Activated CD8-positive, alpha-beta T cell treated with anti-CD3 and anti-CD28 coated beads, Interleukin-2, amount 10 ng/mL, durations not matched to agents 7 days and 5 days (primary cell): Measurements from ENCODE around the gene IMPG1. TPM values are rescaled to one million over a fixed set of nuclear protein-coding genes. Genes with fewer than 3 reads are reported as not detected.

ENCODE experiments used
- ATAC-seq: fragments of 150-1000 bp; cut with Tn5 transposase; one replicate; pipeline ENCODE4 v1.10.0; 2021; ENCODE audit warnings: moderate library complexity
- CTCF ChIA-PET: fragments of 350-600 bp; sonication (Branson Sonifier 250); formaldehyde crosslinking; loops from one replicate; lab custom pipeline; 2021; ENCODE audit warnings: antibody characterized with exemption; lab: Charles Lee
- POLR2A ChIA-PET: fragments of 350-600 bp; sonication (Branson Sonifier 250); formaldehyde crosslinking; loops from one replicate; lab custom pipeline; 2021; ENCODE audit warnings: antibody characterized with exemption; lab: Charles Lee
- DNase-seq: peaks from one replicate; pipeline ENCODE4 v3.0.0-alpha.2; 2020
- H3K27ac Mint-ChIP-seq: one replicate; pipeline ENCODE4 v1.8.0; 2021; ENCODE audit warnings: mild to moderate bottlenecking, mixed read lengths
- H3K27me3 Mint-ChIP-seq: one replicate; pipeline ENCODE4 v1.8.0; 2021; ENCODE audit warnings: low read depth, mixed read lengths
- H3K36me3 Mint-ChIP-seq: one replicate; pipeline ENCODE4 v1.8.0; 2021; ENCODE audit warnings: low read depth, mixed read lengths
- H3K4me1 Mint-ChIP-seq: one replicate; pipeline ENCODE4 v1.8.0; 2021; ENCODE audit warnings: low read depth, mixed read lengths
- H3K4me3 Mint-ChIP-seq: one replicate; pipeline ENCODE4 v1.8.0; 2021; ENCODE audit warnings: mild to moderate bottlenecking, mixed read lengths
- H3K9me3 Mint-ChIP-seq: one replicate; pipeline ENCODE4 v1.8.0; 2022; ENCODE audit warnings: mixed read lengths; ENCODE audit not compliant: insufficient read depth
- total RNA-seq, 2 experiments: library from RNA; stranded (reverse); gene quantifications; one replicate each; pipeline ENCODE4 v1.2.3, GENCODE V29; 2021

Gene IMPG1
- total RNA-seq, 2 experiments from 2014 or later, result not detected

DNA sequence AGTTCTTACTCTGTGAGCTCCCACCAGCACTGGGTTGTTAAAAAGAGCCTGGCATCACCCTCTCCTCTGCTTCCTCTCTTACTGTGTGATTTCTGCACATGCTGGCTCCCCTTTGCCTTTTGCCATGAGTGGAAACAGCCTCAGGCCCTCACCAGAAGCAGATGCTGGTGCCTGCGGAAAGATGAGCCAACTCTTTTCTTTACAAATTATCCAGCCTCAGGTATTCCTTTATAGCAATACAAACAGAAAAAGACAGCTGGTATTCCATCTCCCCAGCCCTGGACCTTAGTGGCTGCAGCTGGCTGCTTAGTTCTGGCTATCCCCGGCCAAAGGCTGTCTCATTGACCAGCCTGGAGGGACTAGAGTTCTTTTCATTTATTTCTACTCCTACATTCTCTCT, 129.1 kb downstream of the IMPG1 start:
- ChIA-PET POLR2A (no interaction called here), CTCF (no interaction called here)
- no peak overlapping the region for H3K4me3 Mint-ChIP-seq
- no peaks in the 10 kb centered on the region for H3K36me3 Mint-ChIP-seq
- no peaks in the 10 kb centered on the region for H3K9me3 Mint-ChIP-seq
- no peak overlapping the region for H3K27ac Mint-ChIP-seq
- no peaks in the 10 kb centered on the region for H3K27me3 Mint-ChIP-seq
- no peaks in the 10 kb centered on the region for H3K4me1 Mint-ChIP-seq
- DNase-seq (no peak), ATAC-seq (no peak)

DNA sequence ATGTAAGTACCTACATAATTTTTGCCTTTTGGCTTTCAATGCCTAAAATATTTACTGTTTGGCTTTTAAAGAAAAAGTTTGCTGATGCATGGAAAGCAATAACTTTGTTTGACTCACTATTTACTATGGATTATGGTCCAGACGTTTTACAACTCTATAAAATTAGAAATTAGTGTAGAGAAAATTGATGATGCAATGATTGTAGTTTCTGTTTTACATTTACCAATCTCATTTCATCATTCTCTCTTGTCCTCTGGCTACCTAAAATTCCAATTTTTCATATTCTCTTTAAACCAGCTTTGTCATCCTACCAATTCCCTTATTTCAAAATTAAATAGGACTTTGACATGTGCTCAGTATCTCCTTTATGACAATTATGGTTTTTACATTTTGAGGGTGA, 131.0 kb downstream of the IMPG1 start:
- no peak for DNase-seq
- Mint-ChIP-seq H3K4me1 (no peaks in the 10 kb centered on the region), H3K9me3 (no peaks in the 10 kb centered on the region), H3K27me3 (no peaks in the 10 kb centered on the region), H3K4me3 (no peak overlapping the region), H3K27ac (no peak overlapping the region), H3K36me3 (no peaks in the 10 kb centered on the region)
- POLR2A ChIA-PET, result no interaction called here
- no peak for ATAC-seq
- CTCF ChIA-PET, result no interaction called here

DNA sequence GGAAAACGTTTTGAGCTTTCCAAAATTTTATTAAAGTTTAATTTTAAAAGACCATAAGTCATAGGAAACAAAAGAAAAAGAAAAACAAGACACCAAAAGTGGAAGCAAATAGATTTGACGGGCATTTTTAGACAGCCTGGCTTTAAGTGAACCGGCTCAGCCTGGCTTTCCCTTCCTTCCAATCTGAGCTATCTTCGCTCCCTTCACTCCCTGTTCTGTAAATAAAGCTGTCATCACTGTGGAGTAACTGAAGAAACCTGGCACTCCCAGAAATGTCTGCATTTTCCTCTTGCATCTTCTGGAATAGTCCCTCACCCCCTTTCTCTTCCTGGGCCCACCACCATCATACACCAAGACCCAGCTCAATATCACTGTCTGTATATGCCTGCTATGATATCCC, 131.9 kb downstream of the IMPG1 start:
- ChIA-PET POLR2A (no interaction called here), CTCF (no interaction called here)
- Mint-ChIP-seq H3K36me3 (no peaks in the 10 kb centered on the region), H3K4me3 (no peak overlapping the region), H3K9me3 (no peaks in the 10 kb centered on the region), H3K27me3 (peaks cover 2% of the 10 kb centered on the region), H3K4me1 (no peaks in the 10 kb centered on the region), H3K27ac (no peak overlapping the region)
- DNase-seq (no peak), ATAC-seq (no peak)

DNA sequence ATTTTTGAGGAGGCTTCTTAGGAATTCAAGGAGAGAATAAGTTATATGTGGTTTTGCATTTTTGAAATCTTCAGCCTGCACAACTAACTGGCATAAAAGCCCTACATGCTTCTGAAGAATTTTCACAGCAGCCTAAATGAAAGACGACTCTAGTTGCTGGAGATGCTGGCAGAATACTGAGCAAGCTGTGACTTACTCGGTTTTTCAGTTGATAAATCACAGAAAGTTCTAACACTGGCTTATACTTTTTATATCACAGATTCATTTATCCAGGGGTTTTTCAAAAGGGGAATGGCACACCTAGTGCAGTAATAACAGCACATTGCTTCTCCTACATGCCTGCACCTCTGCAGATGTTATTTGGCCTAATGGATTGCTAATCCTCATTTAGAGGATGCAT, 134.6 kb downstream of the IMPG1 start:
- no peak for ATAC-seq
- CTCF ChIA-PET, result no interaction called here
- POLR2A ChIA-PET, result no interaction called here

DNA sequence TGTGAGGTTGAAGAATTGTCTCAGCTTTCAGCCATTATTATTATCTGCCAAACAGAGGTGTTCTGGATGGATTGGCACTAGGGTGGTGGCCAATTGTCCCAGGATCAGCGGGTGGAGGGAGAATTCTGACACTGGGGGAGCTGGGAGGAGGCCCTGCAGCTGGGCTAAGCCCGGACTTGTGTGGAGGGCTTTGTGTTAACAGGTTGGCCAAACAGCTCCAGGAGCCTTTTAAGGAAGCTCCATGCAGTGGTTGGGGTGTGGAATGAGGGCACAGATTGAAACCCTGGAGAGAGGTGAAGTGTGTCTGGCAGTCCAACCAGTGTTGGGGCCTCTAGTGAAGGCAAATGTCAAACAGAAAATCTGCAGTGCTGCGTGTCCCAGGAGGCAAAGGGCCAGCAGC, 135.8 kb downstream of the IMPG1 start:
- ChIA-PET POLR2A (no interaction called here), CTCF (no interaction called here)
- Mint-ChIP-seq H3K27ac (no peak overlapping the region), H3K4me1 (peaks cover 1% of the 10 kb centered on the region), H3K36me3 (no peaks in the 10 kb centered on the region), H3K4me3 (no peak overlapping the region), H3K27me3 (peaks cover 12% of the 10 kb centered on the region), H3K9me3 (no peaks in the 10 kb centered on the region)
- ATAC-seq (no peak), DNase-seq (no peak)

More for the DNA sequence above, 134.6 kb downstream of the IMPG1 start:
- H3K27ac Mint-ChIP-seq, result no peak overlapping the region
- peaks cover 12% of the 10 kb centered on the region for H3K27me3 Mint-ChIP-seq
- H3K4me1 Mint-ChIP-seq, result peaks cover 1% of the 10 kb centered on the region
- H3K36me3 Mint-ChIP-seq, result no peaks in the 10 kb centered on the region
- no peak overlapping the region for H3K4me3 Mint-ChIP-seq
- no peaks in the 10 kb centered on the region for H3K9me3 Mint-ChIP-seq
- no peak for DNase-seq

DNA sequence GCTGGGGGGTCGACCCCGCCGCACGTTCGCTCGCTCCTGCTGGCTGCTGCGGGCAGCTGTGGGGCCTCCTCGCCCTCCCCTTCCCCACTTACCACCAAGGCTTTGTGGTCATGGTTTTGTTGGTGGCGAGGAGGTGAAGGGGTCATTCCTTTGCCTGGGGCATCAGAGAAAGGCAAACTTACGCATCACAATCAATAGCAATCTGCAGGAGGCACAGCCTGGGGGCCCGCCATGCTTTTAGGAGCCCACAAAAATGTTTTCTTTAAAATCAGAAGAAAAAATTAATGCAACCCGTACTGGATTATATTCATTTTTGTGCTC, 137.0 kb downstream of the IMPG1 start:
- DNase-seq, result no peak

DNA sequence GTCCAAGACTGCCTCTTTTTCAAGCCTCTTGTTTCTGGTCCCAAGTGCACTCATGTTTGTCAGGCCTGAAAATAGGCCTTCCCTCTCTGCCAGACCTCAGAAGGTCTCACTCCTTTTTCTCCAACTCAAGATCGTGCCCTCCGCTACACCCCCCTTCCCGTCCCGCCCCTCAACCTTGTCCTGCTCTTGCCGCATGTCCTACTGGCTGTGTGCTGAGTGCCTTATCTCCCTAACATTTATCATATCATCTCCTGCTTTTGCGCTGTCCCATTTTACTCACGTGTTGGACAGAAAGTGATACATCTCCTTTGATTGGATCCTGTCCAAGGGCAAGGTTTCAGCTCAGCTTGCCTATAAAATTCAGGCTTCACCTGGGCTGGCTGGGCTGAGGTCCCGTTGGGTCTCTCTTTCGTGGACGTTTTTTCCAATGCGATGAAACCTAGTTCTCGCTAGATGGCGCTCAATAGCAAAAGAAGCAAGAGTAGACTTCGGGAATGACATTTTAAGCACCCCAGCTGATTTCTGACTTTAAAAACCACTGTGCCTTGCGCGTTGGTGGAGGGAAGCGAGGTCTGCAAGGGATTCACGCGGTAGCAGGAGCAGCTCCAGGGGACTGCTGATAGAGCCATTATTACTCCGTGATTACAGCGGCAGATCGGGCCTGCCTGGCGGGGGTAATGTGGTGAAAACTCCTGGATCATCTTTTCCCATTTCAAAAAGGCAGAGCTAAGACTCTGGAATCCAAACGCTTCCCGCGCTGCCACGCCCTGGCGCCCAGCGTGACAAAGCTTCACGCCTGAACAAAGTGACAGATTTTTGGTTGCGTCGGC, 137.6 kb downstream of the IMPG1 start:
- CTCF ChIA-PET, result interaction anchor here (1.1 to 3.0 kb wide), 5 partner anchors 8 to 79 kb away, joined by 3 to 24 read pairs (median 3); no protein-coding TSS in a partner anchor
- POLR2A ChIA-PET, result no interaction called here
- DNase-seq, result peak; percentile 38
- Mint-ChIP-seq H3K4me3 (no peak overlapping the region), H3K36me3 (no peaks in the 10 kb centered on the region), H3K27me3 (peaks cover 12% of the 10 kb centered on the region), H3K27ac (no peak overlapping the region), H3K4me1 (peaks cover 1% of the 10 kb centered on the region), H3K9me3 (no peaks in the 10 kb centered on the region)
- ATAC-seq, result peak; percentile 58

More for the DNA sequence above, 137.0 kb downstream of the IMPG1 start:
- H3K36me3 Mint-ChIP-seq, result no peaks in the 10 kb centered on the region
- no peaks in the 10 kb centered on the region for H3K9me3 Mint-ChIP-seq
- no peak overlapping the region for H3K27ac Mint-ChIP-seq
- H3K4me3 Mint-ChIP-seq, result no peak overlapping the region
- peaks cover 12% of the 10 kb centered on the region for H3K27me3 Mint-ChIP-seq
- no peak for ATAC-seq
- CTCF ChIA-PET, result interaction anchor here (1.1 to 3.0 kb wide), 5 partner anchors 9 to 80 kb away, joined by 3 to 24 read pairs (median 3); no protein-coding TSS in a partner anchor
- POLR2A ChIA-PET, result no interaction called here
- H3K4me1 Mint-ChIP-seq, result peaks cover 1% of the 10 kb centered on the region

DNA sequence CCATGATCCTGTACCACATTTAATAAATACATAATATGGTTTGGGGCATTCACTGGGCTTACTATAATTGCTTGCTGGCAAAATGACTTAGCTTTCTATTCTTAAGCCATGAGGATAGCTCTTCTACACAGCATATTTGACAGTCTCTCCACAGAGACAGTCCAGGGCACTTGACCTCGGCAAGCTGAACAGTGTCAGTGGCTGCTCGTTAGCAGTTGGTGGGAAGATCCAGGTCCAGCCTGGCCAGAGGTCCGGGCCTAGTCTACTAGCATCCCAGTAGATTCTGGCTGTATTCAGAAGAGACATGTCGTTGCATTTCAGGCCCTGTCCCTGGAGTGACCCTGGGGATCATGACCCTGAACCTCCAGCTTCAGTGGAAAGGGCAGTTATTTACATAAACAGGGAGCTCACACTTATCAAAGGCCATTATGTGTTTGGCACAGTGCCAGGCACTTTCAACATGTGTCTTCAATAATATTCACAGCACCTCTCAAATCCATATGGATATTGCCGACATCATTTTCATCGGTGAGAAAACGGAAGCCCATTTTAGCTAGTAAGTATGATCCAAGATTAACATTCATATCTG, 139.0 kb downstream of the IMPG1 start:
- CTCF ChIA-PET, result interaction anchor here (3.0 kb wide), 1 partner anchor 40 kb away, joined by 24 read pairs; no protein-coding TSS in a partner anchor

DNA sequence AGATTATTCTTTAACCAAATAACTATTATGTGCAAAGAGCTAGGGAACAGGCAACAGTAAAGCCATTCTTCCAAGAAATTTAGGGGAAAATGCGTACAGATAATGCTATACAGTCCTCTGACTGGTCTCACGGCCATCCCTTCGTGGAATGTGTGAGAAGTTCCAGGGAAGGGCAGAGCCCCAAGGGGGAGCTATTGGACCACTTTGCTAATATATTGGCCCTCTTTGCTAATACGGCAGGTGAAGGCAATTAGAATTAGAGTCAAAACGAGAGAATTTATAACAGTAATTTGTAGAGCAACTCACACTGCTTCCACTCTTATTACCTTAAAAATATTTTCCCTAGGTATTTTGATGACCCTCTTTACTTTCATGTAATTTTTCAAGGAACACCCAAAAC, 140.4 kb downstream of the IMPG1 start:
- DNase-seq, result no peak
- Mint-ChIP-seq H3K4me1 (peaks cover 1% of the 10 kb centered on the region), H3K27me3 (peaks cover 12% of the 10 kb centered on the region), H3K4me3 (no peak overlapping the region), H3K9me3 (no peaks in the 10 kb centered on the region), H3K27ac (no peak overlapping the region), H3K36me3 (no peaks in the 10 kb centered on the region)
- ATAC-seq, result no peak
- ChIA-PET POLR2A (no interaction called here), CTCF (interaction anchor here (0.7 kb wide), 1 partner anchor 15 kb away, joined by 3 read pairs; no protein-coding TSS in a partner anchor)

More for the DNA sequence above, 139.0 kb downstream of the IMPG1 start:
- Mint-ChIP-seq H3K36me3 (no peaks in the 10 kb centered on the region), H3K27ac (no peak overlapping the region), H3K9me3 (no peaks in the 10 kb centered on the region), H3K4me1 (peaks cover 1% of the 10 kb centered on the region), H3K4me3 (no peak overlapping the region), H3K27me3 (peaks cover 12% of the 10 kb centered on the region)
- DNase-seq, result no peak
- ATAC-seq, result no peak
- POLR2A ChIA-PET, result no interaction called here

DNA sequence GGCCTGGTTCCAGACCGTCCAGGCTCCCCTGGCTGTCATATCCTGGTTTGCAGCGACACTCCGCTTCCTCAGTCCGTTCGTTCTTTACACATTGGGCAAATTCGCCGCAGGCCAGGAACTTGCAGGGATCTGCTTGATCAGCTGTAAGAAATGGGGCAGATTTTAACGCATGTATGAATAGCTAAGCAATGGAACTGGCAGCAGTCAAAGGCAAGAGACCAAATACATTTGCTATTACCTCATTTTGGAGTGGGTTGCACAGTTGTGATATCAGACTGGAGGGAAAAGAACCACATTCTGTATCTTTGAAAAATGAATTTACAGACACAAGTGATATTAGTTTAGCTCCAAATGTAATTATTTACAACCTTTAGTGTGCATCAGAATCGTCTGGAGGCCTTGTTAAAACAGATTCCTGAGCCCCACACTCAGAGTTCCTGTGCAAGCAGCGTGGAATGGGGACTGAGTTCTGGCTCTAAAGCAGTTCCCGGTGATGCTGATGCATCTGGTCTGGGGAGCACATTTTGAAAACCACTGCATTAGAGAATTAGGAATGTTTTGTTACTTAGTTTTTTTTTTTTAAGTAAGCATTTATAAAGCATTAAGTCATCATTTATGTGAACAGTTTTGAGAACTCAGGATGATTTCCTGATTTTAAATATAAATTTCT, 141.3 kb downstream of the IMPG1 start:
- H3K27ac Mint-ChIP-seq, result no peak overlapping the region
- ATAC-seq, result no peak
- no peak overlapping the region for H3K4me3 Mint-ChIP-seq
- ChIA-PET POLR2A (no interaction called here), CTCF (no interaction called here)
- no peaks in the 10 kb centered on the region for H3K36me3 Mint-ChIP-seq
- peaks cover 1% of the 10 kb centered on the region for H3K4me1 Mint-ChIP-seq
- H3K9me3 Mint-ChIP-seq, result no peaks in the 10 kb centered on the region
- DNase-seq, result no peak
- peaks cover 12% of the 10 kb centered on the region for H3K27me3 Mint-ChIP-seq

DNA sequence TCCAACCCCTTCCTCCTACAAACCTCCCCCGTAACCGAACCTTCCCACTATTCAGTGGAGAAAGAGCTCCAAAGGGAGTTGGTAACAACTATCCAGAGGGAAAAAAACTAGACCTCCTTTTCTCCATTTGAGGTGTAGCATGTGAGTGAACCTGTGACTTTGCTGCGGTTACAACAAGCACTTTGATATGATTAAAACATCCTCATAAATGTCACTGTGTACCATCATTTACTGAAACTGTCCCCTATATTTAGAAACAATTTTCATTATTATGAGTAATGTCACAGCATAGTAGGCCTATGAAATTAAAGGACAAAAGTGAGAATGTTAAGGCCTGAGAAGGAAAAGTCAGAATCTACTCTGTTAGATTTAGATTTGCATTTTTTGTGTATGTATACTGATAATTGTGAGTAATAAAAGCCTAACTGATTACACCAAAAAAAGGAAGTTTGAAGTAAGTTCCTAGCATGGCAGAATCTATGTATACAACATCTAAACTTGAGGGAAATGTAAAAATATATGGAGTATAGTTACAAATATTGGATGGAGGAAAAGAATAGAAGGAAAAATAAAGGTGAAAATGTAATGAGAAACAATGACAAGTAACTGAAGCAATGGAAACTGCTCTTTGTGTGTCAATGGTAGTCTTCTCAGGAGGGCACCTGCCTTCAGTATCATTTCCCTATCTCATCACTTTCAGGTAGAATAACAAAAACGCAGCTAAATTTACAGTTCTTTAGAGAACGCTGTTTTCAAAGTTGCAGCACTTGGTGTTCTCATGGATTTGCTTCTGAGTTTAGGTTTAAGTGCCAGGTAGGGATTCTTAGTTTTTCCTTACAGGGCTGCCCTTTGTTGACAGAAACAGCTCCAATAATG, 145.9 kb downstream of the IMPG1 start:
- ChIA-PET CTCF (interaction anchor here (1.1 to 1.6 kb wide), 2 partner anchors 9 to 32 kb away, joined by 3 read pairs; no protein-coding TSS in a partner anchor), POLR2A (no interaction called here)
- ATAC-seq (no peak), DNase-seq (no peak)
- no peaks in the 10 kb centered on the region for H3K9me3 Mint-ChIP-seq
- H3K36me3 Mint-ChIP-seq, result no peaks in the 10 kb centered on the region
- H3K27me3 Mint-ChIP-seq, result no peaks in the 10 kb centered on the region
- H3K4me3 Mint-ChIP-seq, result no peak overlapping the region
- H3K4me1 Mint-ChIP-seq, result no peaks in the 10 kb centered on the region
- H3K27ac Mint-ChIP-seq, result no peak overlapping the region
